Transverse colon (tissue), 4 donors: Measurements from ENCODE around the gene CHRM3. TPM values are rescaled to one million over a fixed set of nuclear protein-coding genes. Genes with fewer than 3 reads are reported as not detected.
"Not testable (repeated sequence)": the region's sequence is repeated elsewhere in the genome, so short reads cannot be mapped to it uniquely, and the experiment has no call there.

ENCODE experiments used
- DNase-seq: peaks from one replicate; pipeline ENCODE4 v3.0.0-alpha.2; 2019
- H3K27ac ChIP-seq, 4 donors: fragments of 200-600 bp; sonication (generic); 2 replicates each; pipeline ENCODE4 v1.5.1; 2016 to 2018; ENCODE audit warnings: inconsistent platforms in 4 of 4
- H3K27me3 ChIP-seq: fragments of 200-600 bp; sonication (generic); 2 replicates; pipeline ENCODE4 v1.5.1; 2017; ENCODE audit warnings: inconsistent platforms
- H3K36me3 ChIP-seq, 4 donors: fragments of 200-600 bp; sonication (generic); 2 replicates each; pipeline ENCODE4 v1.5.1; 2017 to 2019; ENCODE audit warnings: inconsistent platforms in 4 of 4
- H3K4me1 ChIP-seq, 4 donors: fragments of 200-600 bp; sonication (generic); 2 replicates each; pipeline ENCODE4 v1.5.1; 2017 to 2020; ENCODE audit warnings: inconsistent platforms in 4 of 4
- H3K4me3 ChIP-seq, 4 donors: fragments of 200-600 bp; sonication (generic); 1 replicate in 1 of 4; 2 replicates in 3 of 4; pipeline versions ENCODE4 v1.5.1 to v1.6.1; 2017 to 2019; ENCODE audit warnings: inconsistent platforms in 4 of 4
- H3K9me3 ChIP-seq, 2 donors: fragments of 200-600 bp; sonication (generic); 2 replicates each; pipeline ENCODE4 v1.5.1; 2017 to 2019; ENCODE audit warnings: inconsistent platforms in 2 of 2
- CTCF ChIP-seq, 5 experiments: fragments of 200-600 bp in 3 of 5; fragments of 450-650 bp in 2 of 5; sonication (generic) in 3 of 5; IDR thresholded peaks; 1 replicate in 2 of 5; 2 replicates in 3 of 5; pipeline ENCODE4 v1.5.1; 2016 to 2017; ENCODE audit warnings: antibody characterized with exemption in 5 of 5, inconsistent platforms in 3 of 5, mild to moderate bottlenecking in 2 of 5, moderate library complexity in 1 of 5
- EP300 ChIP-seq: sonication (generic); formaldehyde crosslinking; IDR thresholded peaks from one replicate; pipeline ENCODE4 v1.6.1; 2017; ENCODE audit warnings: antibody characterized with exemption, low read depth
- POLR2A ChIP-seq: fragments of 450-650 bp; IDR thresholded peaks from one replicate; pipeline ENCODE4 v1.6.1; 2016; ENCODE audit warnings: antibody characterized with exemption, mild to moderate bottlenecking, moderate library complexity
- POLR2AphosphoS5 ChIP-seq, 3 donors: sonication (generic); formaldehyde crosslinking; IDR thresholded peaks; one replicate each; pipeline ENCODE4 v1.6.1; 2016; ENCODE audit warnings: antibody characterized with exemption in 3 of 3
- WGBS, 2 donors: methylation state at CpG; one replicate each; pipeline ENCODE4 v1.1.5; 2018; ENCODE audit warnings: low coverage in 1 of 2; 5-methylcytosine and 5-hydroxymethylcytosine counted together
- in situ Hi-C, 4 donors: fragments of 200-750 bp; cut with MboI; loops; one replicate each; pipeline versions ENCODE4 v1.15.0 to v1.15.1; 2017; ENCODE audit warnings: low sequenced_read_pairs in 3 of 4, low pct_ligation_motif_present in 1 of 4, low pct_unique_long_range_greater_than_20kb in 1 of 4
- intact Hi-C: fragments of 100-400 bp; cut with DNase I; formaldehyde crosslinking; loops from one replicate; pipeline ENCODE4 v1.15.1; 2023; ENCODE audit warnings: low total_unique reads
- total RNA-seq, 4 donors: library from RNA; depleted of rRNA; stranded (reverse); fragments of >200 nt; gene quantifications; one replicate each; pipeline ENCODE4 v1.1.0, GENCODE V29; 2016

CHRM3 gene
- total RNA-seq, 4 donors from 2014 or later: 14.6 to 29.5 (median 18.9) TPM

GRCh38 chr1:239361403-239361802 lies 25.0 kb upstream of the CHRM3 start:
- TF ChIP-seq POLR2AphosphoS5 (IDR thresholded peaks at IDR 0.05) (no peak), CTCF (IDR thresholded peaks at IDR 0.05) (no peak), POLR2A (no peak), EP300 (no peak)
- Histone ChIP-seq H3K27me3 (no peaks in the 10 kb centered on the region), H3K9me3 (no peaks in the 10 kb centered on the region), H3K4me1 (peaks cover 0 to 12% (median 4%) of the 10 kb centered on the region in 4 donors), H3K36me3 (no peaks in the 10 kb centered on the region), H3K4me3 (no peak overlapping the region), H3K27ac (no peak overlapping the region)
- 22 to 33% methylated on average over 4 of the region's 4 CpGs for WGBS, 2 donors
- no peak for DNase-seq
- in situ Hi-C loops: no loop called here
- intact Hi-C loops: no loop called here

GRCh38 chr1:239363930-239364329 lies 22.4 kb upstream of the CHRM3 start:
- no peak for TF ChIP-seq POLR2AphosphoS5 (IDR thresholded peaks at IDR 0.05)
- no peak for TF ChIP-seq POLR2A
- no peak for TF ChIP-seq CTCF (IDR thresholded peaks at IDR 0.05)
- no peaks in the 10 kb centered on the region for H3K27me3 ChIP-seq
- no peak overlapping the region for H3K27ac ChIP-seq
- no peak overlapping the region for H3K4me3 ChIP-seq
- WGBS, 2 donors: 79 to 87% methylated on average over 5 of the region's 5 CpGs
- peaks cover 0 to 21% (median 5%) of the 10 kb centered on the region in 4 donors for H3K4me1 ChIP-seq
- in situ Hi-C loops (no loop called here), intact Hi-C loops (no loop called here)
- H3K36me3 ChIP-seq: no peaks in the 10 kb centered on the region
- no peak for DNase-seq
- H3K9me3 ChIP-seq: no peaks in the 10 kb centered on the region

GRCh38 chr1:239367196-239367810 lies 19.1 kb upstream of the CHRM3 start:
- DNase-seq: no peak
- peaks cover 0 to 17% (median 3%) of the 10 kb centered on the region in 4 donors for H3K4me1 ChIP-seq
- no peak overlapping the region for H3K4me3 ChIP-seq
- TF ChIP-seq POLR2AphosphoS5 (IDR thresholded peaks at IDR 0.05) (no peak), POLR2A (no peak)
- 83 to 85% methylated on average over 4 of the region's 4 CpGs for WGBS, 2 donors
- H3K9me3 ChIP-seq: no peaks in the 10 kb centered on the region
- H3K27ac ChIP-seq: no peak overlapping the region
- in situ Hi-C loops (no loop called here), intact Hi-C loops (no loop called here)
- H3K27me3 ChIP-seq: no peaks in the 10 kb centered on the region
- H3K36me3 ChIP-seq: no peaks in the 10 kb centered on the region

GRCh38 chr1:239368436-239369109 lies 17.8 kb upstream of the CHRM3 start:
- intact Hi-C loops: no loop called here
- Histone ChIP-seq H3K4me3 (no peak overlapping the region), H3K27ac (peak overlapping the region in 3 of 4 donors; percentile 14 to 34 (median 23)), H3K27me3 (no peaks in the 10 kb centered on the region), H3K4me1 (peaks cover 0 to 17% (median 3%) of the 10 kb centered on the region in 4 donors), H3K36me3 (no peaks in the 10 kb centered on the region), H3K9me3 (no peaks in the 10 kb centered on the region)
- 34 to 38% methylated on average over 6 to 7 of the region's 7 CpGs for WGBS, 2 donors
- no peak for TF ChIP-seq CTCF (IDR thresholded peaks at IDR 0.05)
- TF ChIP-seq POLR2AphosphoS5 (IDR thresholded peaks at IDR 0.05): peak in 1 of 3 donors; percentile 47
- in situ Hi-C loops: no loop called here
- DNase-seq: peak; percentile 30

- intact Hi-C loops, H3K27ac ChIP-seq, H3K4me3 ChIP-seq, H3K9me3 ChIP-seq, H3K27me3 ChIP-seq, H3K36me3 ChIP-seq, in situ Hi-C loops, DNase-seq: not testable (repeated sequence)
- WGBS, 2 donors: 43 to 59% methylated on average over 3 of the region's 3 CpGs
- peaks cover 0 to 17% (median 3%) of the 10 kb centered on the region in 4 donors for H3K4me1 ChIP-seq
These were observed 15.5 kb upstream of the CHRM3 start for GRCh38 chr1:239370869-239371268.
